Suprapubic skin (tissue), 4 donors: Measurements from ENCODE around the gene CAPS. TPM values are rescaled to one million over a fixed set of nuclear protein-coding genes. Genes with fewer than 3 reads are reported as not detected.

Experiments
- DNase-seq, 2 donors: peaks; one replicate each; pipeline ENCODE4 v3.0.0-alpha.2; 2019; ENCODE audit warnings: low spot score in 2 of 2
- H3K27ac ChIP-seq: fragments of 200-600 bp; sonication (generic); one replicate; pipeline ENCODE4 v1.5.1; 2019
- H3K27me3 ChIP-seq: fragments of 200-600 bp; sonication (generic); one replicate; pipeline ENCODE4 v1.5.1; 2019
- H3K36me3 ChIP-seq: fragments of 200-600 bp; sonication (generic); one replicate; pipeline ENCODE4 v1.5.1; 2019
- H3K4me1 ChIP-seq: fragments of 200-600 bp; sonication (generic); one replicate; pipeline ENCODE4 v1.5.1; 2019
- H3K4me3 ChIP-seq: fragments of 200-600 bp; sonication (generic); one replicate; pipeline ENCODE4 v1.5.1; 2019; ENCODE audit warnings: mild to moderate bottlenecking
- H3K9me3 ChIP-seq: fragments of 200-600 bp; sonication (generic); one replicate; pipeline ENCODE4 v1.5.1; 2019
- EP300 ChIP-seq: sonication (generic); formaldehyde crosslinking; IDR thresholded peaks from one replicate; pipeline ENCODE4 v1.6.1; 2017; ENCODE audit warnings: antibody characterized with exemption
- POLR2A ChIP-seq, 2 donors: fragments of 450-650 bp; IDR thresholded peaks; one replicate each; pipeline ENCODE4 v1.6.1; 2017; ENCODE audit warnings: antibody characterized with exemption in 2 of 2, mild to moderate bottlenecking in 2 of 2, moderate library complexity in 2 of 2
- POLR2AphosphoS5 ChIP-seq, 3 donors: sonication (generic); formaldehyde crosslinking; IDR thresholded peaks; one replicate each; pipeline ENCODE4 v1.6.1; 2017; ENCODE audit warnings: antibody characterized with exemption in 3 of 3
- WGBS: methylation state at CpG from one replicate; pipeline ENCODE4 v1.1.5; 2018; 5-methylcytosine and 5-hydroxymethylcytosine counted together
- total RNA-seq, 4 donors: library from RNA; depleted of rRNA; stranded (reverse); fragments of >200 nt; gene quantifications; one replicate each; pipeline ENCODE4 v1.1.0, GENCODE V29; 2016
- TF ChIP-seq, protein P1 (sequence below), 2 donors: fragments of 200-600 bp in 1 of 2; fragments of 450-650 bp in 1 of 2; sonication (generic) in 1 of 2; IDR thresholded peaks; one replicate each; pipeline ENCODE4 v1.5.1; 2016 to 2019; ENCODE audit warnings: antibody characterized with exemption in 2 of 2, mild to moderate bottlenecking in 1 of 2, moderate library complexity in 1 of 2

Gene CAPS
- total RNA-seq, 4 donors from 2014 or later = 7.2 to 36.5 (median 10.0) TPM

DNA sequence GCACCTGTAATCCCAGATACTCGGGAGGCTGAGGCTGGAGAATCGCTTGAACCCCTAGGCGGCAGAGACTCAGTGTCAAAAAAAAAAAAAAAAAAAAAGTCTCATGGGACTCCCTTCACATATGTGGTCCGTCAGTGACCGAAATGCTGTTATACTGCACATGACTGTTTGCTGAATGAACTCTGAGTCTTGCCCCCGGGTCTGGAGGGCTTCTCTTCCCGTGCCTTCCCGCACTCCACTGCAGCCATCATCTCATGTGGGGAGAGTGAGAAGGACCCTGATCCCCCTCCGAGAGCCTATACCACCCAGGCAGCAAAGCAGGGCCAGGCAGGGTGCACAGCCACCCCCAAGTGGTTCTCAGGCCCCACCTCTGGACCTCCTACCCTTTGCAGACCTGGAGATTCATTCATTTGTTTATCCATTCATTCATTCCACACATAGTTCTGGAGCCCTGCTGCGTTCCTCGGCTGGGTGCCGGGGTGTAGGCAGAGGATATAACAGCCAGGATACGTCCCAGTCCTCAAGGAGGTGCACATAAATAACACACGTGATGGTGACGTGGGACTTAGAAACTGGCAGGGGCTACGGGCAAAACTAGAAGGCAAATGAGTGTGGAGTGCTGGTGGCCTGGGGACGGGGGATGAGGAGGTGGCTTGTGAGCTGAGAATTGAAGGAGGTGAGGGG is 24.6 kb upstream of the CAPS start:
- H3K36me3 ChIP-seq = no peaks in the 10 kb centered on the region
- no peak overlapping the region for H3K27ac ChIP-seq

GRCh38 chr19:5890099-5890498 is 24.0 kb upstream of the CAPS start:
- peaks cover 9% of the 10 kb centered on the region for H3K27me3 ChIP-seq
- WGBS = 44% methylated on average over 10 of the region's 10 CpGs
- H3K36me3 ChIP-seq = peaks cover 6% of the 10 kb centered on the region
- TF ChIP-seq EP300 (no peak), POLR2A (IDR thresholded peaks at IDR 0.05) (no peak), POLR2AphosphoS5 (IDR thresholded peaks at IDR 0.05) (no peak)
- TF ChIP-seq, protein P1, sequence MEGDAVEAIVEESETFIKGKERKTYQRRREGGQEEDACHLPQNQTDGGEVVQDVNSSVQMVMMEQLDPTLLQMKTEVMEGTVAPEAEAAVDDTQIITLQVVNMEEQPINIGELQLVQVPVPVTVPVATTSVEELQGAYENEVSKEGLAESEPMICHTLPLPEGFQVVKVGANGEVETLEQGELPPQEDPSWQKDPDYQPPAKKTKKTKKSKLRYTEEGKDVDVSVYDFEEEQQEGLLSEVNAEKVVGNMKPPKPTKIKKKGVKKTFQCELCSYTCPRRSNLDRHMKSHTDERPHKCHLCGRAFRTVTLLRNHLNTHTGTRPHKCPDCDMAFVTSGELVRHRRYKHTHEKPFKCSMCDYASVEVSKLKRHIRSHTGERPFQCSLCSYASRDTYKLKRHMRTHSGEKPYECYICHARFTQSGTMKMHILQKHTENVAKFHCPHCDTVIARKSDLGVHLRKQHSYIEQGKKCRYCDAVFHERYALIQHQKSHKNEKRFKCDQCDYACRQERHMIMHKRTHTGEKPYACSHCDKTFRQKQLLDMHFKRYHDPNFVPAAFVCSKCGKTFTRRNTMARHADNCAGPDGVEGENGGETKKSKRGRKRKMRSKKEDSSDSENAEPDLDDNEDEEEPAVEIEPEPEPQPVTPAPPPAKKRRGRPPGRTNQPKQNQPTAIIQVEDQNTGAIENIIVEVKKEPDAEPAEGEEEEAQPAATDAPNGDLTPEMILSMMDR (IDR thresholded peaks at IDR 0.05) = no peak
- DNase-seq = no peak
- no peak overlapping the region for H3K4me3 ChIP-seq
- no peaks in the 10 kb centered on the region for H3K9me3 ChIP-seq
- peaks cover 32% of the 10 kb centered on the region for H3K4me1 ChIP-seq
- H3K27ac ChIP-seq = no peak overlapping the region

More for the DNA sequence above, 24.6 kb upstream of the CAPS start:
- TF ChIP-seq EP300 = peak; percentile 21
- TF ChIP-seq POLR2A (IDR thresholded peaks at IDR 0.05) = no peak
- 51% methylated on average over 17 of the region's 17 CpGs for WGBS
- no peaks in the 10 kb centered on the region for H3K9me3 ChIP-seq
- H3K27me3 ChIP-seq = peaks cover 9% of the 10 kb centered on the region
- no peak for DNase-seq
- H3K4me1 ChIP-seq = peaks cover 25% of the 10 kb centered on the region
- no peak overlapping the region for H3K4me3 ChIP-seq

DNA sequence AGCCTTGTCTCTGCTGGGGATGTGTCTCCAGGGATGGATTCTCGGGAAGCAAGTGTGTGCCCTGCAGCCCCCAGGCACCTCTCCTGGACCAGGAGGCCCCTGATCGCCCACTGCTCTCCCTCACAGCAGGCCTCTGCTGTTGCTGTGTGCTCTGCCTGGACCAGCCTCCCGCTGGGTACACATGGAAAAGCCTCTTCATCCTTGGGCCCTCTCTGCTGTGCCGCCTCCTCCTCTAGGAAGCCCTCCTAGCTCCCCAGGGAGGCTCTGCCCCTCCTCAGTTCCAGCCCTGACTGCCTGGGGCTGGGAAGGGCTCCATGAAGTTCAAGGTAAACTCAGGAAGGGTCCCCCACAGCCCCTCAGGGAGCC is 22.5 kb upstream of the CAPS start:
- no peak for DNase-seq

GRCh38 chr19:5891938-5892771 is 21.9 kb upstream of the CAPS start:
- Histone ChIP-seq H3K9me3 (no peaks in the 10 kb centered on the region), H3K36me3 (peaks cover 26% of the 10 kb centered on the region), H3K4me1 (peaks cover 32% of the 10 kb centered on the region), H3K27me3 (peaks cover 9% of the 10 kb centered on the region), H3K27ac (no peak overlapping the region), H3K4me3 (no peak overlapping the region)
- no peak for DNase-seq
- WGBS = 9% methylated on average over 39 of the region's 48 CpGs
- TF ChIP-seq POLR2AphosphoS5 (IDR thresholded peaks at IDR 0.05) = no peak
- TF ChIP-seq POLR2A (IDR thresholded peaks at IDR 0.05) = no peak
- TF ChIP-seq, protein P1 (IDR thresholded peaks at IDR 0.05) = peak in 1 of 2 donors; percentile 66

More for the DNA sequence above, 22.5 kb upstream of the CAPS start:
- peaks cover 32% of the 10 kb centered on the region for H3K4me1 ChIP-seq
- no peak overlapping the region for H3K27ac ChIP-seq
- H3K9me3 ChIP-seq = no peaks in the 10 kb centered on the region
- no peak overlapping the region for H3K4me3 ChIP-seq
- H3K36me3 ChIP-seq = peaks cover 20% of the 10 kb centered on the region
- H3K27me3 ChIP-seq = peaks cover 9% of the 10 kb centered on the region
- WGBS = 80% methylated on average over 1 of the region's 4 CpGs
- TF ChIP-seq POLR2AphosphoS5 (IDR thresholded peaks at IDR 0.05) = no peak
- no peak for TF ChIP-seq EP300
- TF ChIP-seq, protein P1 (IDR thresholded peaks at IDR 0.05) = no peak
- no peak for TF ChIP-seq POLR2A (IDR thresholded peaks at IDR 0.05)

DNA sequence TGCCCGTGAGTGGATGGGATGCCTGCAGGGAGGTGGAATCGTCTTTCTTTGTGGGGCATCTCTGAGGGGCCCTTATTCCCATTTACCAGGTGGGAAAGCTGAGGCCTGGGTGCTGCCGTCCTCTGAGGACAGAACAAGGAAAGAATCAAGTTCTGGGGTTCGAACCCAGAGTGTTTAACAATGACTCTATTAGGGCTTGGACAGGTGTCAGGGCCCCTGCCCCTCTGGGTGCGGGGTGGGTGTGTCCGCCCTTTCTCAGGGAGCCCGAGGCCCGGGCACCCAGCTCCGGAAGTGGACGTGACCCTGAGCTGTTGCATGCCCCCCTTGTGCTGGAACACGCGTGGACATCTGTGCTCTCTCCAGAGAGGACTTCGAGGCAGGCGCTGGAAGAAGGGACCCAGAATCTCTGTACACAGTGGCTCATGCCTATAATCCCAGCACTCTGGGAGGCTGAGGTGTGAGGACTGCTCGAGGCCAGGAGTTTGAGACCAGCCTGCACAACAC is 21.2 kb upstream of the CAPS start:
- H3K27me3 ChIP-seq = peaks cover 9% of the 10 kb centered on the region
- WGBS = 60% methylated on average over 14 of the region's 15 CpGs
- H3K4me1 ChIP-seq = peaks cover 32% of the 10 kb centered on the region
- H3K27ac ChIP-seq = no peak overlapping the region
- DNase-seq = no peak
- H3K4me3 ChIP-seq = no peak overlapping the region
- peaks cover 29% of the 10 kb centered on the region for H3K36me3 ChIP-seq
- TF ChIP-seq POLR2AphosphoS5 (IDR thresholded peaks at IDR 0.05) = no peak
- TF ChIP-seq EP300 = no peak
- no peak for TF ChIP-seq POLR2A (IDR thresholded peaks at IDR 0.05)
- TF ChIP-seq, protein P1 (IDR thresholded peaks at IDR 0.05) = no peak
- H3K9me3 ChIP-seq = no peaks in the 10 kb centered on the region
